Sciatic nerve (tissue), 2 donors: ENCODE results near the gene FOSB. TPM values are rescaled to one million over a fixed set of nuclear protein-coding genes. Genes with fewer than 3 reads are reported as not detected.
"Not testable (repeated sequence)": the region's sequence is repeated elsewhere in the genome, so short reads cannot be mapped to it uniquely, and the experiment has no call there.

Source experiments
- ATAC-seq: fragments of 200-7000 bp; cut with Tn5 transposase; one replicate; pipeline ENCODE4 v1.9.1; 2020; ENCODE audit warnings: mild to moderate bottlenecking, moderate library complexity
- DNase-seq: peaks from one replicate; pipeline ENCODE4 v3.0.0-alpha.2; 2020; ENCODE audit warnings: low spot score
- intact Hi-C: fragments of 100-400 bp; cut with DNase I; formaldehyde crosslinking; loops from one replicate; pipeline ENCODE4 v1.14.2; 2022
- total RNA-seq: library from RNA; stranded (reverse); fragmentation: NEBNext Ultra II Directional; extraction: Animal tissue kit (Norgen Biotek cat#: 25700); gene quantifications from one replicate; pipeline ENCODE4 v1.2.1, GENCODE V29; 2021
- donor health status: DM: no; HTN: no; CAD: no.
- donor health status: DM: no; HTN: no; CAD: no.

Gene FOSB
- total RNA-seq, 1 donor from 2014 or later = 3.7 TPM

GRCh38 chr19:45499196-45500180, 31.7 kb downstream of the FOSB start:
- intact Hi-C loops = no loop called here
- no peak for DNase-seq
- no peak for ATAC-seq

- intact Hi-C loops = no loop called here
- DNase-seq (no peak), ATAC-seq (no peak)
Measured at GRCh38 chr19:45500918-45501729, 33.3 kb downstream of the FOSB start.

GRCh38 chr19:45501730-45502014, 33.9 kb downstream of the FOSB start:
- ATAC-seq (no peak), DNase-seq (no peak)
- intact Hi-C loops = no loop called here

GRCh38 chr19:45502111-45502510, 34.3 kb downstream of the FOSB start:
- no peak for ATAC-seq
- DNase-seq = no peak
- intact Hi-C loops = no loop called here

GRCh38 chr19:45503909-45504308, 36.1 kb downstream of the FOSB start:
- ATAC-seq (no peak), DNase-seq (no peak)
- intact Hi-C loops = no loop called here

GRCh38 chr19:45505151-45505995, 37.6 kb downstream of the FOSB start:
- intact Hi-C loops = no loop called here

GRCh38 chr19:45505996-45506245, 38.1 kb downstream of the FOSB start:
- intact Hi-C loops = no loop called here
- no peak for ATAC-seq
- DNase-seq = no peak

More at GRCh38 chr19:45505151-45505995, 37.6 kb downstream of the FOSB start:
- ATAC-seq (no peak), DNase-seq (no peak)

- peak; percentile 97 for DNase-seq
- ATAC-seq = peak; percentile 89
- intact Hi-C loops = no loop called here
Measured at GRCh38 chr19:45506246-45506988, 38.6 kb downstream of the FOSB start.

GRCh38 chr19:45506989-45507871, 39.4 kb downstream of the FOSB start, which contains the start of gene VASP:
Gene VASP, plus strand, starts transcription at chr19:45507479. Its CDS starts 293 bp downstream, at chr19:45507772.
- peak; percentile 90 for DNase-seq
- ATAC-seq = peak; percentile 85
- intact Hi-C loops = no loop called here

- intact Hi-C loops = no loop called here
- ATAC-seq (no peak), DNase-seq (no peak)
Measured at GRCh38 chr19:45507872-45508416, 40.1 kb downstream of the FOSB start.

- no peak for DNase-seq
- ATAC-seq = peak; percentile 1
- intact Hi-C loops = no loop called here
Measured at GRCh38 chr19:45508417-45508860, 40.6 kb downstream of the FOSB start.

GRCh38 chr19:45508861-45509691, 41.3 kb downstream of the FOSB start:
- intact Hi-C loops = no loop called here
- ATAC-seq (peak; percentile 49), DNase-seq (peak; percentile 80)

- intact Hi-C loops = no loop called here
- ATAC-seq = no peak
Measured at GRCh38 chr19:45509692-45510015, 41.9 kb downstream of the FOSB start.

GRCh38 chr19:45510352-45510751, 42.6 kb downstream of the FOSB start:
- ATAC-seq, DNase-seq, intact Hi-C loops: not testable (repeated sequence)

More at GRCh38 chr19:45509692-45510015, 41.9 kb downstream of the FOSB start:
- DNase-seq = no peak

- DNase-seq = no peak
- intact Hi-C loops = no loop called here
- ATAC-seq = no peak
Measured at GRCh38 chr19:45511074-45511473, 43.3 kb downstream of the FOSB start.

- DNase-seq (no peak), ATAC-seq (no peak)
- intact Hi-C loops = no loop called here
Measured at GRCh38 chr19:45512881-45513483, 45.2 kb downstream of the FOSB start.
